ENCODE measurements around the gene GALNT7.

The GALNT7 gene

GRCh38 chr4:173217727-173218126, 49.1 kb downstream of the GALNT7 start:
- TF ChIP-seq SIN3A (IDR thresholded peaks at IDR 0.05; ENCODE audit: borderline replicate concordance, insufficient read depth, low read length) (no peak), POLR2AphosphoS5 (IDR thresholded peaks at IDR 0.05; ENCODE audit: low read depth, low read length) (no peak), REST (IDR thresholded peaks at IDR 0.05; ENCODE audit: insufficient read depth in 1 of 2, low read depth in 2 of 2, low read length in 2 of 2) (no peak), TAF1 (IDR thresholded peaks at IDR 0.05; ENCODE audit: borderline replicate concordance, insufficient read depth, low read length) (no peak), FOXP2 (optimal IDR thresholded peaks at IDR 0.05; ENCODE audit: borderline replicate concordance, extremely low read depth, extremely low read length, insufficient read depth) (no peak)

- TF ChIP-seq POLR2AphosphoS5 (IDR thresholded peaks at IDR 0.05; ENCODE audit: low read depth, low read length) (no peak), FOXP2 (optimal IDR thresholded peaks at IDR 0.05; ENCODE audit: borderline replicate concordance, extremely low read depth, extremely low read length, insufficient read depth) (no peak)
Observed at GRCh38 chr4:173218411-173219125, 50.0 kb downstream of the GALNT7 start.

GRCh38 chr4:173223743-173224142, 55.1 kb downstream of the GALNT7 start:
- TF ChIP-seq REST (IDR thresholded peaks at IDR 0.05; ENCODE audit: insufficient read depth in 1 of 2, low read depth in 2 of 2, low read length in 2 of 2) (no peak), SIN3A (IDR thresholded peaks at IDR 0.05; ENCODE audit: borderline replicate concordance, insufficient read depth, low read length) (no peak), POLR2AphosphoS5 (IDR thresholded peaks at IDR 0.05; ENCODE audit: low read depth, low read length) (no peak), TAF1 (IDR thresholded peaks at IDR 0.05; ENCODE audit: borderline replicate concordance, insufficient read depth, low read length) (no peak), FOXP2 (optimal IDR thresholded peaks at IDR 0.05; ENCODE audit: borderline replicate concordance, extremely low read depth, extremely low read length, insufficient read depth) (no peak)

- TF ChIP-seq REST (IDR thresholded peaks at IDR 0.05; ENCODE audit: insufficient read depth in 1 of 2, low read depth in 2 of 2, low read length in 2 of 2), result no peak
- no peak for TF ChIP-seq FOXP2 (optimal IDR thresholded peaks at IDR 0.05; ENCODE audit: borderline replicate concordance, extremely low read depth, extremely low read length, insufficient read depth)
- TF ChIP-seq TAF1 (IDR thresholded peaks at IDR 0.05; ENCODE audit: borderline replicate concordance, insufficient read depth, low read length), result no peak
- TF ChIP-seq POLR2AphosphoS5 (IDR thresholded peaks at IDR 0.05; ENCODE audit: low read depth, low read length), result no peak
- no peak for TF ChIP-seq SIN3A (IDR thresholded peaks at IDR 0.05; ENCODE audit: borderline replicate concordance, insufficient read depth, low read length)
Observed at GRCh38 chr4:173226401-173226888, 57.8 kb downstream of the GALNT7 start.

- TF ChIP-seq TAF1 (IDR thresholded peaks at IDR 0.05; ENCODE audit: borderline replicate concordance, insufficient read depth, low read length) (no peak), SIN3A (IDR thresholded peaks at IDR 0.05; ENCODE audit: borderline replicate concordance, insufficient read depth, low read length) (no peak), REST (IDR thresholded peaks at IDR 0.05; ENCODE audit: insufficient read depth in 1 of 2, low read depth in 2 of 2, low read length in 2 of 2) (no peak), POLR2AphosphoS5 (IDR thresholded peaks at IDR 0.05; ENCODE audit: low read depth, low read length) (no peak)
Observed at GRCh38 chr4:173227756-173228155, 59.1 kb downstream of the GALNT7 start.

Measured in PFSK-1 (cell line).